ENCODE results near the gene TMEM132A. TPM values are rescaled to one million over a fixed set of nuclear protein-coding genes. Genes with fewer than 3 reads are reported as not detected.
"Not testable (repeated sequence)": the region's sequence is repeated elsewhere in the genome, so short reads cannot be mapped to it uniquely, and the experiment has no call there.

The TMEM132A gene
- total RNA-seq, 2 experiments from 2014 or later, result 0.52 to 0.93 TPM

DNA sequence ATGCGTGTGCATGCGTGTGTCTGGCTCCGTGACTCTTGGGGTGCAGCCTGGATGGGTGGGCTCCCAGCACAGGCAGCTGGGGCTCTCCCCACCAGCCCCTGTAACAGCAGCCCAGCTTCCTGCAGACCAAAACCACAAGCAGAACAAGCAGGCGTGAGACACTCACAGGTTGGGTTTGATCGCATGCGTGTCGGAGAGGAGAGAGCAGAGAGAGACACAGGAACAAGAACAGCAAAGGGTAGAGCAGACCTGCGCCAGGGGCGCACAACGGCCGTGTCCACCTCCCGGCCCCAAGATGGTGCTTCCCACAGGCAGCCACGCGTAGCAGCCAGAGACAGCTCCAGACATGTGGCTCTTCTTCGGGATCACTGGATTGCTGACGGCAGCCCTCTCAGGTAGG is 47.3 kb downstream of the TMEM132A start, which contains the start of gene CD6:
CD6 (plus strand) TSS at position 161 of the 400 bp plus-strand sequence; CDS start at position 347, 186 bp downstream.
- CTCF ChIA-PET, result interaction anchor here (0.5 to 2.3 kb wide), 18 partner anchors 9 to 420 kb away, joined by 3 to 9 read pairs (median 3); partner anchors contain the start of gene TMEM216
- Mint-ChIP-seq H3K36me3 (peaks cover 22% of the 10 kb centered on the region), H3K4me1 (peaks cover 37% of the 10 kb centered on the region), H3K9me3 (ENCODE audit: low read depth) (peaks cover 9% of the 10 kb centered on the region), H3K27me3 (peaks cover 4% of the 10 kb centered on the region), H3K27ac (peak within 1 kb of the TSS; percentile 93), H3K4me3 (peak within 1 kb of the TSS; percentile 80)
- peak; percentile 87 for DNase-seq
- ATAC-seq, result peak; percentile 65

- Mint-ChIP-seq H3K4me3 (peak overlapping the region; percentile 80), H3K9me3 (ENCODE audit: low read depth) (peaks cover 9% of the 10 kb centered on the region), H3K36me3 (peaks cover 26% of the 10 kb centered on the region), H3K27ac (peak overlapping the region; percentile 93), H3K27me3 (peaks cover 4% of the 10 kb centered on the region), H3K4me1 (peaks cover 45% of the 10 kb centered on the region)
- CTCF ChIA-PET, result interaction anchor here (1.0 to 1.4 kb wide), 5 partner anchors 12 to 115 kb away, joined by 3 to 4 read pairs (median 4); no protein-coding TSS in a partner anchor
- ATAC-seq, result peak; percentile 41
- peak; percentile 73 for DNase-seq
Measured at GRCh38 chr11:60972182-60973030, 48.1 kb downstream of the TMEM132A start.

- peaks cover 58% of the 10 kb centered on the region for H3K4me1 Mint-ChIP-seq
- peak overlapping the region; percentile 93 for H3K27ac Mint-ChIP-seq
- peak overlapping the region; percentile 80 for H3K4me3 Mint-ChIP-seq
- CTCF ChIA-PET, result interaction anchor here (0.7 to 1.4 kb wide), 2 partner anchors 87 to 128 kb away, joined by 3 to 4 read pairs; partner anchors contain the start of gene CD5
- H3K27me3 Mint-ChIP-seq, result no peaks in the 10 kb centered on the region
- ATAC-seq (no peak), DNase-seq (no peak)
- peaks cover 32% of the 10 kb centered on the region for H3K36me3 Mint-ChIP-seq
- peaks cover 3% of the 10 kb centered on the region for H3K9me3 Mint-ChIP-seq (ENCODE audit: low read depth)
Measured at GRCh38 chr11:60973699-60974098, 49.4 kb downstream of the TMEM132A start.

DNA sequence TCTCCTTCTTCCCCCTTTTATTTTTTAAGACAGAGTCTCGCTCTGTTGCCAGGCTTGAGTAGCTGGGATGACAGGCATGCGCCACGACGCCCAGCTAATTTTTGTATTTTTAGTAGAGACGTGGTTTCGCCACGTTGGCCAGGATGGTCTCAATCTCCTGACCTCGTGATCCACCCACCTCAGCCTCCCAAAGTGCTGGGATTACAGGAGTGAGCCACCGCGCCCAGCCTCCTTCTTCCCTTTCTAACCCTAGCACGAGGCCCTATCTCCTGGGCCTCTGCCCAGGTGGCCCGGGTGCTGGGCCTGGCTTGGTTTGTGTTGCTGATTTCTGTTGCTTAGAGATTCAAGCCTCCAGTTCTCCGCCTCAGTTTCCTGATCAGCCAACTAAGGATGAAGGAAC is 50.1 kb downstream of the TMEM132A start:
- peak overlapping the region; percentile 93 for H3K27ac Mint-ChIP-seq
- peaks cover 32% of the 10 kb centered on the region for H3K36me3 Mint-ChIP-seq
- H3K4me3 Mint-ChIP-seq, result peak overlapping the region; percentile 80
- not testable (repeated sequence) for H3K9me3 Mint-ChIP-seq (ENCODE audit: low read depth); DNase-seq; ATAC-seq; H3K27me3 Mint-ChIP-seq
- H3K4me1 Mint-ChIP-seq, result peaks cover 64% of the 10 kb centered on the region
- CTCF ChIA-PET, result interaction anchor here (0.7 to 1.4 kb wide), 3 partner anchors 11 to 128 kb away, joined by 3 to 4 read pairs (median 4); partner anchors contain the start of gene CD5

- H3K9me3 Mint-ChIP-seq (ENCODE audit: low read depth), result no peaks in the 10 kb centered on the region
- DNase-seq (peak; percentile 62), ATAC-seq (no peak)
- CTCF ChIA-PET, result interaction anchor here (0.7 to 1.4 kb wide), 4 partner anchors 12 to 127 kb away, joined by 3 to 4 read pairs (median 3); partner anchors contain the start of gene CD5
- H3K27me3 Mint-ChIP-seq, result no peaks in the 10 kb centered on the region
- peaks cover 34% of the 10 kb centered on the region for H3K36me3 Mint-ChIP-seq
- H3K4me3 Mint-ChIP-seq, result peak overlapping the region; percentile 80
- H3K27ac Mint-ChIP-seq, result peak overlapping the region; percentile 93
- peaks cover 65% of the 10 kb centered on the region for H3K4me1 Mint-ChIP-seq
Measured at GRCh38 chr11:60974726-60975125, 50.5 kb downstream of the TMEM132A start.

DNA sequence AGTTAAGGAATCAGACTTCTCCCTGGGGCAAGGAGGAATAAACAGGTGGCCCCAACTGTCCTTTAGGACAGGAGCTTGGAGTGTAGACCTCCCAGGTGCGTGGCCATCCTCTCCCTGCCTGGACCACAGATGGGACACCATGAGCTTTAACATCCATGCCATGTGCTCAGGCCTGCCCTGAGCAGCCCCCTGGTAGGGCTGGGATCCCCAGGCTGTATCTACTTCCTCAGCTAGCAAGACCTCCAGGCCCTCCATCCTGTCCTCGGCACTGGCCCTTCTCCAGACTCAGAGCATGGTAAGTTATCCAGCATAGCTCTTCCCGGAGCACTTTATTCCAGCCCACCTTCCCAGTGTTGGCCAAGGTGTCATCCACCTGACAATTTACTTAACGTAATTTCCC is 53.0 kb downstream of the TMEM132A start:
- H3K36me3 Mint-ChIP-seq, result peaks cover 40% of the 10 kb centered on the region
- H3K9me3 Mint-ChIP-seq (ENCODE audit: low read depth), result no peaks in the 10 kb centered on the region
- peaks cover 70% of the 10 kb centered on the region for H3K4me1 Mint-ChIP-seq
- peak overlapping the region; percentile 90 for H3K27ac Mint-ChIP-seq
- CTCF ChIA-PET, result interaction anchor here (0.8 to 1.2 kb wide), 7 partner anchors 9 to 211 kb away, joined by 3 to 6 read pairs (median 3); partner anchors contain the start of gene CD5
- peak overlapping the region; percentile 68 for H3K4me3 Mint-ChIP-seq
- H3K27me3 Mint-ChIP-seq, result no peaks in the 10 kb centered on the region
- no peak for ATAC-seq
- no peak for DNase-seq

- peak overlapping the region; percentile 90 for H3K27ac Mint-ChIP-seq
- H3K36me3 Mint-ChIP-seq, result peaks cover 36% of the 10 kb centered on the region
Measured at GRCh38 chr11:60977836-60978235, 53.6 kb downstream of the TMEM132A start.

GRCh38 chr11:60978546-60979380 is 54.5 kb downstream of the TMEM132A start:
- CTCF ChIA-PET, result interaction anchor here (0.8 to 2.8 kb wide), 9 partner anchors 9 to 151 kb away, joined by 3 to 14 read pairs (median 4); no protein-coding TSS in a partner anchor
- Mint-ChIP-seq H3K27ac (peak overlapping the region; percentile 90), H3K4me1 (peaks cover 84% of the 10 kb centered on the region), H3K36me3 (peaks cover 36% of the 10 kb centered on the region), H3K27me3 (no peaks in the 10 kb centered on the region), H3K4me3 (peak overlapping the region; percentile 68), H3K9me3 (ENCODE audit: low read depth) (no peaks in the 10 kb centered on the region)
- ATAC-seq, result peak; percentile 75
- DNase-seq, result peak; percentile 79

More at GRCh38 chr11:60977836-60978235, 53.6 kb downstream of the TMEM132A start:
- H3K9me3 Mint-ChIP-seq (ENCODE audit: low read depth), result no peaks in the 10 kb centered on the region
- peak overlapping the region; percentile 68 for H3K4me3 Mint-ChIP-seq
- H3K4me1 Mint-ChIP-seq, result peaks cover 76% of the 10 kb centered on the region
- ATAC-seq (no peak), DNase-seq (no peak)
- no peaks in the 10 kb centered on the region for H3K27me3 Mint-ChIP-seq
- CTCF ChIA-PET, result interaction anchor here (0.8 to 2.8 kb wide), 6 partner anchors 8 to 210 kb away, joined by 3 to 14 read pairs (median 3); no protein-coding TSS in a partner anchor

GRCh38 chr11:60981515-60981914 is 57.3 kb downstream of the TMEM132A start:
- Mint-ChIP-seq H3K4me1 (peaks cover 93% of the 10 kb centered on the region), H3K4me3 (peak overlapping the region; percentile 21), H3K9me3 (ENCODE audit: low read depth) (no peaks in the 10 kb centered on the region), H3K27me3 (no peaks in the 10 kb centered on the region), H3K36me3 (peaks cover 35% of the 10 kb centered on the region), H3K27ac (peak overlapping the region; percentile 89)
- CTCF ChIA-PET, result interaction anchor here (0.7 to 1.5 kb wide), 7 partner anchors 12 to 99 kb away, joined by 3 to 6 read pairs (median 3); partner anchors contain the start of gene TMEM109
- DNase-seq (no peak), ATAC-seq (no peak)

- H3K4me1 Mint-ChIP-seq, result peaks cover 94% of the 10 kb centered on the region
- H3K27me3 Mint-ChIP-seq, result no peaks in the 10 kb centered on the region
- H3K27ac Mint-ChIP-seq, result peak overlapping the region; percentile 89
- ATAC-seq (peak; percentile 11), DNase-seq (peak; percentile 72)
- no peaks in the 10 kb centered on the region for H3K9me3 Mint-ChIP-seq (ENCODE audit: low read depth)
- H3K36me3 Mint-ChIP-seq, result peaks cover 32% of the 10 kb centered on the region
- H3K4me3 Mint-ChIP-seq, result peak overlapping the region; percentile 65
- CTCF ChIA-PET, result interaction anchor here (0.7 to 1.5 kb wide), 9 partner anchors 10 to 130 kb away, joined by 3 to 6 read pairs (median 3); partner anchors contain the start of gene TMEM109
Measured at GRCh38 chr11:60982184-60982583, 57.9 kb downstream of the TMEM132A start.

DNA sequence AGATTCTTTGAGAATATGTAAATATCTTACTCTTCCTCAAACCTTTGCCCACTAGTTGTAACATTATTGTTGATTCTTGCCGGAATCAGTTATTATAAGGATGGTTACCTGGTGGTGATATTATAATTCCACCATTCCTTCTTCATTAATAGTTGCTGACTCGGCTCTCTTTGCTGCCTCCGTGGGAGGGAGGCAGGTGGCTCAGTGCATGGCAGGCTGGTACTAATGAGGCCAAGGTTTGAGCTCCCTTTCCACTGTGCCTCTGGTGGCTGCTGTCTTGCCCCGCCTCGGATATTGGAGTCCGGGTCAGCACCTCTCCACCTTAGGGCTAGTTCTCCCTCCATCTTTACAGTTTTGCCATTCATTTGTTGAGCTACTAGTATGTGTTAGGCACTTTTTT is 59.9 kb downstream of the TMEM132A start:
- peak overlapping the region; percentile 65 for H3K4me3 Mint-ChIP-seq
- peaks cover 34% of the 10 kb centered on the region for H3K36me3 Mint-ChIP-seq

GRCh38 chr11:60984636-60985035 is 60.4 kb downstream of the TMEM132A start:
- Mint-ChIP-seq H3K36me3 (peaks cover 38% of the 10 kb centered on the region), H3K27me3 (no peaks in the 10 kb centered on the region), H3K9me3 (ENCODE audit: low read depth) (no peaks in the 10 kb centered on the region), H3K4me3 (peak overlapping the region; percentile 58), H3K27ac (peak overlapping the region; percentile 89), H3K4me1 (peaks cover 93% of the 10 kb centered on the region)
- CTCF ChIA-PET, result interaction anchor here (1.1 to 1.2 kb wide), 2 partner anchors 20 to 96 kb away, joined by 3 read pairs; no protein-coding TSS in a partner anchor
- ATAC-seq (no peak), DNase-seq (no peak)

More for the DNA sequence above, 59.9 kb downstream of the TMEM132A start:
- DNase-seq (no peak), ATAC-seq (no peak)
- peak overlapping the region; percentile 89 for H3K27ac Mint-ChIP-seq
- H3K4me1 Mint-ChIP-seq, result peaks cover 94% of the 10 kb centered on the region
- H3K27me3 Mint-ChIP-seq, result no peaks in the 10 kb centered on the region
- CTCF ChIA-PET, result interaction anchor here (1.1 to 1.2 kb wide), 2 partner anchors 20 to 96 kb away, joined by 3 read pairs; no protein-coding TSS in a partner anchor
- no peaks in the 10 kb centered on the region for H3K9me3 Mint-ChIP-seq (ENCODE audit: low read depth)

Data from activated CD8-positive, alpha-beta memory T cell treated with anti-CD3 and anti-CD28 coated beads, Interleukin-2, amount 10 ng/mL, durations not matched to agents 7 days and 5 days (primary cell).